HEK293 (cell line): ENCODE measurements around the gene ATP2A3.

Experiments
- CTCF ChIA-PET: fragments of 350-600 bp; formaldehyde crosslinking; extraction: SDS; loops from one replicate; lab custom pipeline; 2021; ENCODE audit warnings: antibody characterized with exemption; lab: Yijun Ruan, JAX
- POLR2A ChIA-PET: fragments of 300-600 bp; formaldehyde crosslinking; extraction: SDS; loops from one replicate; lab custom pipeline; 2020; ENCODE audit warnings: antibody characterized with exemption, inconsistent platforms; lab: Yijun Ruan, JAX
- H3K27ac ChIP-seq: fragments of 200-500 bp; sonication (Bioruptor generic); 2 replicates; pipeline ENCODE4 v1.5.1; 2014; ENCODE audit warnings: low read depth, low read length, control low read depth, inconsistent platforms; ENCODE audit errors: extremely low read depth
- H3K36me3 ChIP-seq, 2 experiments: fragments of 200-500 bp in 1 of 2; sonication (Bioruptor generic) in 1 of 2; 1 replicate in 1 of 2; 2 replicates in 1 of 2; pipeline ENCODE4 v1.5.1; 2014 to 2017; ENCODE audit warnings: inconsistent platforms in 2 of 2, low read length in 2 of 2; ENCODE audit not compliant: control insufficient read depth in 2 of 2, insufficient read depth in 1 of 2
- H3K4me1 ChIP-seq: fragments of 200-500 bp; sonication (Bioruptor generic); 2 replicates; pipeline ENCODE4 v1.5.1; 2014; ENCODE audit warnings: mild to moderate bottlenecking, low read length, inconsistent platforms; ENCODE audit not compliant: control insufficient read depth, insufficient read depth
- H3K4me3 ChIP-seq: 2 replicates; pipeline ENCODE4 v1.5.1; 2011; ENCODE audit warnings: low read depth, mild to moderate bottlenecking, control low read depth, low read length, moderate library complexity
- H3K9me3 ChIP-seq: fragments of 200-500 bp; sonication (Bioruptor generic); 2 replicates; pipeline ENCODE4 v1.5.1; 2014; ENCODE audit warnings: low read depth, low read length, inconsistent platforms; ENCODE audit not compliant: control insufficient read depth, insufficient read depth
- FEZF1 ChIP-seq: fragments of 450-650 bp; formaldehyde crosslinking; IDR thresholded peaks from 2 replicates; pipeline ENCODE4 v1.5.1; 2016; ENCODE audit warnings: missing biosample characterization, missing genetic modification characterization
- MYNN ChIP-seq: fragments of 450-650 bp; formaldehyde crosslinking; IDR thresholded peaks from 2 replicates; pipeline ENCODE4 v1.5.1; 2016; ENCODE audit warnings: missing biosample characterization, missing genetic modification characterization, borderline replicate concordance
- SCRT1 ChIP-seq: fragments of 450-650 bp; formaldehyde crosslinking; IDR thresholded peaks from 2 replicates; pipeline ENCODE4 v1.5.1; 2016; ENCODE audit warnings: missing biosample characterization, missing genetic modification characterization, borderline replicate concordance
- SCRT2 ChIP-seq: fragments of 450-650 bp; formaldehyde crosslinking; IDR thresholded peaks from 2 replicates; pipeline ENCODE4 v1.5.1; 2016; ENCODE audit warnings: missing biosample characterization, missing genetic modification characterization
- ZFHX2 ChIP-seq: fragments of 450-650 bp; formaldehyde crosslinking; conservative IDR thresholded peaks from 2 replicates; pipeline ENCODE4 v1.5.1; 2016; ENCODE audit warnings: missing biosample characterization, missing genetic modification characterization
- ZNF223 ChIP-seq: fragments of 450-650 bp; formaldehyde crosslinking; IDR thresholded peaks from 2 replicates; pipeline ENCODE4 v1.5.1; 2016; ENCODE audit warnings: missing biosample characterization, missing genetic modification characterization
- ZNF354C ChIP-seq: fragments of 450-650 bp; formaldehyde crosslinking; IDR thresholded peaks from 2 replicates; pipeline ENCODE4 v1.5.1; 2016; ENCODE audit warnings: missing biosample characterization, missing genetic modification characterization, low read depth, borderline replicate concordance
- ZNF391 ChIP-seq: fragments of 450-650 bp; formaldehyde crosslinking; IDR thresholded peaks from 2 replicates; pipeline ENCODE4 v1.5.1; 2016; ENCODE audit warnings: low read depth, missing biosample characterization, missing genetic modification characterization, borderline replicate concordance
- ZNF654 ChIP-seq: fragments of 450-650 bp; formaldehyde crosslinking; IDR thresholded peaks from 2 replicates; pipeline ENCODE4 v1.5.1; 2016; ENCODE audit warnings: low read depth, missing biosample characterization, missing genetic modification characterization
- ZNF837 ChIP-seq: fragments of 450-650 bp; formaldehyde crosslinking; IDR thresholded peaks from 2 replicates; pipeline ENCODE4 v1.5.1; 2016; ENCODE audit warnings: missing biosample characterization, missing genetic modification characterization
- ZSCAN16 ChIP-seq: fragments of 450-650 bp; formaldehyde crosslinking; IDR thresholded peaks from 2 replicates; pipeline ENCODE4 v1.5.1; 2016; ENCODE audit warnings: missing biosample characterization, missing genetic modification characterization
- TF ChIP-seq, protein P1 (sequence below): fragments of 450-650 bp; formaldehyde crosslinking; IDR thresholded peaks from 2 replicates; pipeline ENCODE4 v1.5.1; 2017; ENCODE audit warnings: missing biosample characterization, missing genetic modification characterization
- TF ChIP-seq, protein P2 (sequence below): fragments of 450-650 bp; formaldehyde crosslinking; IDR thresholded peaks from 2 replicates; pipeline ENCODE4 v1.5.1; 2016; ENCODE audit warnings: missing biosample characterization, missing genetic modification characterization
- TF ChIP-seq, protein P3 (sequence below): fragments of 450-650 bp; formaldehyde crosslinking; IDR thresholded peaks from 2 replicates; pipeline ENCODE4 v1.5.1; 2016; ENCODE audit warnings: missing biosample characterization, missing genetic modification characterization
- TF ChIP-seq, protein P4 (sequence below): fragments of 450-650 bp; formaldehyde crosslinking; IDR thresholded peaks from 2 replicates; pipeline ENCODE4 v1.5.1; 2016; ENCODE audit warnings: missing biosample characterization, missing genetic modification characterization, borderline replicate concordance
- TF ChIP-seq, protein P5 (sequence below): IDR thresholded peaks from 2 replicates; pipeline ENCODE4 v1.6.1; 2011; ENCODE audit warnings: mild to moderate bottlenecking, low read depth, low read length, borderline replicate concordance
- TF ChIP-seq, protein P6 (sequence below): sonication (generic); formaldehyde crosslinking; IDR thresholded peaks from 2 replicates; pipeline ENCODE4 v1.8.1; 2022; ENCODE audit warnings: mild to moderate bottlenecking, moderate library complexity, missing genetic modification reagents

ATP2A3 gene

DNA sequence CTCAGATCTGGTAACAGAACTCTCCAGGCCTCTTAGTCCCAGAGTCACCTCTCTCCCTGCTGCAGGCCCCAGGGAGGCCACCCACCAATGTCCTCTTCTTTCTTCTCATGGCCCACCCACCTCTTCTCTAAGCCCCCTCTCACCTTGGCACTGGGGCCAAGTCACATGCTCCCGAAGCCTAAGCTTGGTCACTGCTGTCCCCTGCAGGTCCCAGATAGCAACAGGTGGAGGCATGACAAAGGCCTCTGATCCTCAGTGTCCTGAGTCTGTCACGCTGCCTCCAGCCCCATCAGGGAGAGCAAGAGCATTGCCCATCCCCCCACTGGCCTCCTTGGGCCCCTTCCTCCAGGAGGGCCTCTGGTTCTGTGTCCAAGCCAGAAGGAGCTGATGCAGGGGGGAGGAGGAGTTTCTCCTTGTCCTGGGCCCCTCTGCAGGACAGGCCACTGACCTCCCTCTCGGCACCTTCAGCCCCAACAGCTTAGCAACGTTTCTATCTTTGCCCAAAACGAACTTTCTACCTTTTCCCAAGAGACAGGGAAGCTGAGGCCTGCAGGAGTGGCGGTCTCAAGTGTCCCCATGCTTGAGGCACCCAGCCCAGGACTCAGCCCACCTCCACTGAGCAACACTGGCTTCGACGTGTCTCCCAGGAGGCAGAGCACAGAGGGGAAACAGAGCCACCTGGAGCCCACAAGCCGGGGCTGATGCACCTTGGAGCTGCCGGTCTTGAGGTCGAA lies 56.6 kb downstream of the ATP2A3 start:
- H3K9me3 ChIP-seq = no peaks in the 10 kb centered on the region
- POLR2A ChIA-PET = interaction anchor here (0.7 kb wide), 1 partner anchor 13 kb away, joined by 3 read pairs; no protein-coding TSS in a partner anchor
- H3K36me3 ChIP-seq = no peaks in the 10 kb centered on the region
- TF ChIP-seq ZNF223 (tag by site-specific recombination) (no peak), SCRT2 (tag by site-specific recombination) (peak; percentile 97), ZNF654 (tag by site-specific recombination) (peak; percentile 41; the same call in 1 of the 2 replicates), ZNF837 (tag by site-specific recombination) (no peak), ZFHX2 (tag by site-specific recombination) (0 out of 2 replicates have a peak, but pooled peaks have one; percentile 36), SCRT1 (tag by site-specific recombination) (peak; percentile 94), ZSCAN16 (no peak)
- TF ChIP-seq, protein P1, sequence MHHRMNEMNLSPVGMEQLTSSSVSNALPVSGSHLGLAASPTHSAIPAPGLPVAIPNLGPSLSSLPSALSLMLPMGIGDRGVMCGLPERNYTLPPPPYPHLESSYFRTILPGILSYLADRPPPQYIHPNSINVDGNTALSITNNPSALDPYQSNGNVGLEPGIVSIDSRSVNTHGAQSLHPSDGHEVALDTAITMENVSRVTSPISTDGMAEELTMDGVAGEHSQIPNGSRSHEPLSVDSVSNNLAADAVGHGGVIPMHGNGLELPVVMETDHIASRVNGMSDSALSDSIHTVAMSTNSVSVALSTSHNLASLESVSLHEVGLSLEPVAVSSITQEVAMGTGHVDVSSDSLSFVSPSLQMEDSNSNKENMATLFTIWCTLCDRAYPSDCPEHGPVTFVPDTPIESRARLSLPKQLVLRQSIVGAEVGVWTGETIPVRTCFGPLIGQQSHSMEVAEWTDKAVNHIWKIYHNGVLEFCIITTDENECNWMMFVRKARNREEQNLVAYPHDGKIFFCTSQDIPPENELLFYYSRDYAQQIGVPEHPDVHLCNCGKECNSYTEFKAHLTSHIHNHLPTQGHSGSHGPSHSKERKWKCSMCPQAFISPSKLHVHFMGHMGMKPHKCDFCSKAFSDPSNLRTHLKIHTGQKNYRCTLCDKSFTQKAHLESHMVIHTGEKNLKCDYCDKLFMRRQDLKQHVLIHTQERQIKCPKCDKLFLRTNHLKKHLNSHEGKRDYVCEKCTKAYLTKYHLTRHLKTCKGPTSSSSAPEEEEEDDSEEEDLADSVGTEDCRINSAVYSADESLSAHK (tag by site-specific recombination) = peak; percentile 89
- TF ChIP-seq, protein P2, sequence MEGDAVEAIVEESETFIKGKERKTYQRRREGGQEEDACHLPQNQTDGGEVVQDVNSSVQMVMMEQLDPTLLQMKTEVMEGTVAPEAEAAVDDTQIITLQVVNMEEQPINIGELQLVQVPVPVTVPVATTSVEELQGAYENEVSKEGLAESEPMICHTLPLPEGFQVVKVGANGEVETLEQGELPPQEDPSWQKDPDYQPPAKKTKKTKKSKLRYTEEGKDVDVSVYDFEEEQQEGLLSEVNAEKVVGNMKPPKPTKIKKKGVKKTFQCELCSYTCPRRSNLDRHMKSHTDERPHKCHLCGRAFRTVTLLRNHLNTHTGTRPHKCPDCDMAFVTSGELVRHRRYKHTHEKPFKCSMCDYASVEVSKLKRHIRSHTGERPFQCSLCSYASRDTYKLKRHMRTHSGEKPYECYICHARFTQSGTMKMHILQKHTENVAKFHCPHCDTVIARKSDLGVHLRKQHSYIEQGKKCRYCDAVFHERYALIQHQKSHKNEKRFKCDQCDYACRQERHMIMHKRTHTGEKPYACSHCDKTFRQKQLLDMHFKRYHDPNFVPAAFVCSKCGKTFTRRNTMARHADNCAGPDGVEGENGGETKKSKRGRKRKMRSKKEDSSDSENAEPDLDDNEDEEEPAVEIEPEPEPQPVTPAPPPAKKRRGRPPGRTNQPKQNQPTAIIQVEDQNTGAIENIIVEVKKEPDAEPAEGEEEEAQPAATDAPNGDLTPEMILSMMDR = peak; percentile 68; the same call in 1 of the 2 replicates
- TF ChIP-seq, all 188 proteins: peak for 6
- H3K4me3 ChIP-seq = no peak overlapping the region
- no peak overlapping the region for H3K27ac ChIP-seq
- H3K4me1 ChIP-seq = no peaks in the 10 kb centered on the region
- CTCF ChIA-PET = interaction anchor here (0.6 to 4.1 kb wide), 16 partner anchors 13 to 221 kb away, joined by 3 to 52 read pairs (median 4); partner anchors contain the start of genes CAMKK1, HASPIN and NCBP3

DNA sequence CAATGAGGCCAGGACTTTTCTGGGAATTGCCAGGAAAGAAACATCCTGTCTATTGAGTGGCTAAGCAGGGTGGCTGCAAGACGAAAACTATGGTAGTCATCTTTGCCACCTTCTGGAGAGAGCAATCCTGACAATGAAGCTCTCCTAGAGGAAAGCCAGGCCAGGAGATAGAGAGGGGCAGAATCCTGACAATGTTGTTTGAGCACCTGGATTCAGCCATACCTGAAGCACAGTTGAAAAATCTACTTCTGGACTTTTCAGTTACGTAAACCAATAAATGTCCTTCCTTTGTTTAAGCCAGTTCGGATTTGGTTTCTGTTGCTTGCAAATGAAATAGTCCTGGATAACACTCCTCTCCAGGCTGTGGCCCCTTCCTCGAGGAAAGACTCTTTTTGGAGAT lies 57.4 kb downstream of the ATP2A3 start:
- Histone ChIP-seq H3K4me3 (no peak overlapping the region), H3K36me3 (no peaks in the 10 kb centered on the region), H3K9me3 (no peaks in the 10 kb centered on the region), H3K27ac (no peak overlapping the region), H3K4me1 (no peaks in the 10 kb centered on the region)
- ChIA-PET POLR2A (interaction anchor here (0.7 kb wide), 1 partner anchor 12 kb away, joined by 3 read pairs; no protein-coding TSS in a partner anchor), CTCF (interaction anchor here (0.6 to 4.1 kb wide), 11 partner anchors 13 to 262 kb away, joined by 3 to 52 read pairs (median 4); partner anchors contain the start of genes CAMKK1, HASPIN and NCBP3)
- TF ChIP-seq, protein P3, sequence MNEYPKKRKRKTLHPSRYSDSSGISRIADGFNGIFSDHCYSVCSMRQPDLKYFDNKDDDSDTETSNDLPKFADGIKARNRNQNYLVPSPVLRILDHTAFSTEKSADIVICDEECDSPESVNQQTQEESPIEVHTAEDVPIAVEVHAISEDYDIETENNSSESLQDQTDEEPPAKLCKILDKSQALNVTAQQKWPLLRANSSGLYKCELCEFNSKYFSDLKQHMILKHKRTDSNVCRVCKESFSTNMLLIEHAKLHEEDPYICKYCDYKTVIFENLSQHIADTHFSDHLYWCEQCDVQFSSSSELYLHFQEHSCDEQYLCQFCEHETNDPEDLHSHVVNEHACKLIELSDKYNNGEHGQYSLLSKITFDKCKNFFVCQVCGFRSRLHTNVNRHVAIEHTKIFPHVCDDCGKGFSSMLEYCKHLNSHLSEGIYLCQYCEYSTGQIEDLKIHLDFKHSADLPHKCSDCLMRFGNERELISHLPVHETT (tag by site-specific recombination) = no peak
- TF ChIP-seq, protein P4, sequence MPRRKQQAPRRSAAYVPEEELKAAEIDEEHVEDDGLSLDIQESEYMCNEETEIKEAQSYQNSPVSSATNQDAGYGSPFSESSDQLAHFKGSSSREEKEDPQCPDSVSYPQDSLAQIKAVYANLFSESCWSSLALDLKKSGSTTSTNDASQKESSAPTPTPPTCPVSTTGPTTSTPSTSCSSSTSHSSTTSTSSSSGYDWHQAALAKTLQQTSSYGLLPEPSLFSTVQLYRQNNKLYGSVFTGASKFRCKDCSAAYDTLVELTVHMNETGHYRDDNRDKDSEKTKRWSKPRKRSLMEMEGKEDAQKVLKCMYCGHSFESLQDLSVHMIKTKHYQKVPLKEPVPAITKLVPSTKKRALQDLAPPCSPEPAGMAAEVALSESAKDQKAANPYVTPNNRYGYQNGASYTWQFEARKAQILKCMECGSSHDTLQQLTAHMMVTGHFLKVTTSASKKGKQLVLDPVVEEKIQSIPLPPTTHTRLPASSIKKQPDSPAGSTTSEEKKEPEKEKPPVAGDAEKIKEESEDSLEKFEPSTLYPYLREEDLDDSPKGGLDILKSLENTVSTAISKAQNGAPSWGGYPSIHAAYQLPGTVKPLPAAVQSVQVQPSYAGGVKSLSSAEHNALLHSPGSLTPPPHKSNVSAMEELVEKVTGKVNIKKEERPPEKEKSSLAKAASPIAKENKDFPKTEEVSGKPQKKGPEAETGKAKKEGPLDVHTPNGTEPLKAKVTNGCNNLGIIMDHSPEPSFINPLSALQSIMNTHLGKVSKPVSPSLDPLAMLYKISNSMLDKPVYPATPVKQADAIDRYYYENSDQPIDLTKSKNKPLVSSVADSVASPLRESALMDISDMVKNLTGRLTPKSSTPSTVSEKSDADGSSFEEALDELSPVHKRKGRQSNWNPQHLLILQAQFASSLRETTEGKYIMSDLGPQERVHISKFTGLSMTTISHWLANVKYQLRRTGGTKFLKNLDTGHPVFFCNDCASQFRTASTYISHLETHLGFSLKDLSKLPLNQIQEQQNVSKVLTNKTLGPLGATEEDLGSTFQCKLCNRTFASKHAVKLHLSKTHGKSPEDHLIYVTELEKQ = no peak
- TF ChIP-seq, protein P5, sequence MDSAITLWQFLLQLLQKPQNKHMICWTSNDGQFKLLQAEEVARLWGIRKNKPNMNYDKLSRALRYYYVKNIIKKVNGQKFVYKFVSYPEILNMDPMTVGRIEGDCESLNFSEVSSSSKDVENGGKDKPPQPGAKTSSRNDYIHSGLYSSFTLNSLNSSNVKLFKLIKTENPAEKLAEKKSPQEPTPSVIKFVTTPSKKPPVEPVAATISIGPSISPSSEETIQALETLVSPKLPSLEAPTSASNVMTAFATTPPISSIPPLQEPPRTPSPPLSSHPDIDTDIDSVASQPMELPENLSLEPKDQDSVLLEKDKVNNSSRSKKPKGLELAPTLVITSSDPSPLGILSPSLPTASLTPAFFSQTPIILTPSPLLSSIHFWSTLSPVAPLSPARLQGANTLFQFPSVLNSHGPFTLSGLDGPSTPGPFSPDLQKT = no peak
- TF ChIP-seq ZNF354C (tag by site-specific recombination) (no peak), MYNN (tag by site-specific recombination) (no peak), ZNF391 (tag by site-specific recombination) (no peak), FEZF1 (tag by site-specific recombination) (no peak)
- TF ChIP-seq, protein P6, sequence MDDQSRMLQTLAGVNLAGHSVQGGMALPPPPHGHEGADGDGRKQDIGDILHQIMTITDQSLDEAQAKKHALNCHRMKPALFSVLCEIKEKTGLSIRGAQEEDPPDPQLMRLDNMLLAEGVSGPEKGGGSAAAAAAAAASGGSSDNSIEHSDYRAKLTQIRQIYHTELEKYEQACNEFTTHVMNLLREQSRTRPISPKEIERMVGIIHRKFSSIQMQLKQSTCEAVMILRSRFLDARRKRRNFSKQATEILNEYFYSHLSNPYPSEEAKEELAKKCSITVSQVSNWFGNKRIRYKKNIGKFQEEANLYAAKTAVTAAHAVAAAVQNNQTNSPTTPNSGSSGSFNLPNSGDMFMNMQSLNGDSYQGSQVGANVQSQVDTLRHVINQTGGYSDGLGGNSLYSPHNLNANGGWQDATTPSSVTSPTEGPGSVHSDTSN (CRISPR knock-in tag) = no peak
